Measurements from ENCODE around the gene MARS1. TPM values are rescaled to one million over a fixed set of nuclear protein-coding genes. Genes with fewer than 3 reads are reported as not detected.

MARS1 gene
- total and polyA plus RNA-seq, 2 experiments from 2014 or later: 266 to 351 TPM

DNA sequence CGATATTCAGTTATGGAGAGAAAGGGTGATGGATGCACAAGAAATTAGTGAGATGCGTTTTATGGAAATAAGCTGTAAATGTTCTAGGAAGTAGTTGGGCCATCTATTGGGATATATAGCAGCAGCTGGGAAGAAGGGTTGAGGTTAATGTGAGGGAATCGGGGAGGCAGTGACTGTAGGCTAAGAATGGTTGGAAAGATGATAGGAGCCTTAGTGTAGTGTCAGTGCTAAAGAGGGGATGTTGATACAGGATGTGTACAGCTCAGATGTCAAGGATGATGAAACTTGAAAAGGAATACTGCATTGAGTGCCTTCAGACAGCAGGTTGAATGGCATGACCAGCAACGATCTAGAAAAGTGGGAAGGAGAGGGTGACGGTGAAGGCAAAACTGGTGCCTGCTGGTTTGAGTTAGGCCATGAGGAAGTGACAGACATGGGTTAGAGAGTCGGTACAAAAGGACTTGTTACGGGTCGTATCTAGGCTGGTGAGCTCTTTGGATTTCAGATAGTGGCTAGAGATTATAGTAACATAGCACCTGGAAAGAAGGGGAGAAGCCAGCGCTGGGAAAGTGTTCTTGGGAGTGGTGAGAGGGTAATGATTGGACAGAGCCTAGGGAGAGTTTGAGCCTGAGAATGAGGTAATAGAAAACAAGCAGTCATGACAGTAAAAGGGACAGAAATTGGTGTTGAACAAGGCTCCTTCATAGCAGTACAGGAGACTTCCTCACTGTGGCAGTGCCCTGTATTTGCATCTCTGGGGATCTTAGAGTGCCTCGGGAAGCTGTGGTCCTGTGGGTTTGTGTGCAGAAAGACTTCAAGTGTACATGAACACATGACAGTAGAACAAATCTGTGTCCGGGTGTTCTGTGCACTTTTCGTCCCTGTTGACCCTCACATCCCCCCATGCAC, 9.6 kb downstream of the MARS1 start (continued):
- TF ChIP-seq, protein P1, sequence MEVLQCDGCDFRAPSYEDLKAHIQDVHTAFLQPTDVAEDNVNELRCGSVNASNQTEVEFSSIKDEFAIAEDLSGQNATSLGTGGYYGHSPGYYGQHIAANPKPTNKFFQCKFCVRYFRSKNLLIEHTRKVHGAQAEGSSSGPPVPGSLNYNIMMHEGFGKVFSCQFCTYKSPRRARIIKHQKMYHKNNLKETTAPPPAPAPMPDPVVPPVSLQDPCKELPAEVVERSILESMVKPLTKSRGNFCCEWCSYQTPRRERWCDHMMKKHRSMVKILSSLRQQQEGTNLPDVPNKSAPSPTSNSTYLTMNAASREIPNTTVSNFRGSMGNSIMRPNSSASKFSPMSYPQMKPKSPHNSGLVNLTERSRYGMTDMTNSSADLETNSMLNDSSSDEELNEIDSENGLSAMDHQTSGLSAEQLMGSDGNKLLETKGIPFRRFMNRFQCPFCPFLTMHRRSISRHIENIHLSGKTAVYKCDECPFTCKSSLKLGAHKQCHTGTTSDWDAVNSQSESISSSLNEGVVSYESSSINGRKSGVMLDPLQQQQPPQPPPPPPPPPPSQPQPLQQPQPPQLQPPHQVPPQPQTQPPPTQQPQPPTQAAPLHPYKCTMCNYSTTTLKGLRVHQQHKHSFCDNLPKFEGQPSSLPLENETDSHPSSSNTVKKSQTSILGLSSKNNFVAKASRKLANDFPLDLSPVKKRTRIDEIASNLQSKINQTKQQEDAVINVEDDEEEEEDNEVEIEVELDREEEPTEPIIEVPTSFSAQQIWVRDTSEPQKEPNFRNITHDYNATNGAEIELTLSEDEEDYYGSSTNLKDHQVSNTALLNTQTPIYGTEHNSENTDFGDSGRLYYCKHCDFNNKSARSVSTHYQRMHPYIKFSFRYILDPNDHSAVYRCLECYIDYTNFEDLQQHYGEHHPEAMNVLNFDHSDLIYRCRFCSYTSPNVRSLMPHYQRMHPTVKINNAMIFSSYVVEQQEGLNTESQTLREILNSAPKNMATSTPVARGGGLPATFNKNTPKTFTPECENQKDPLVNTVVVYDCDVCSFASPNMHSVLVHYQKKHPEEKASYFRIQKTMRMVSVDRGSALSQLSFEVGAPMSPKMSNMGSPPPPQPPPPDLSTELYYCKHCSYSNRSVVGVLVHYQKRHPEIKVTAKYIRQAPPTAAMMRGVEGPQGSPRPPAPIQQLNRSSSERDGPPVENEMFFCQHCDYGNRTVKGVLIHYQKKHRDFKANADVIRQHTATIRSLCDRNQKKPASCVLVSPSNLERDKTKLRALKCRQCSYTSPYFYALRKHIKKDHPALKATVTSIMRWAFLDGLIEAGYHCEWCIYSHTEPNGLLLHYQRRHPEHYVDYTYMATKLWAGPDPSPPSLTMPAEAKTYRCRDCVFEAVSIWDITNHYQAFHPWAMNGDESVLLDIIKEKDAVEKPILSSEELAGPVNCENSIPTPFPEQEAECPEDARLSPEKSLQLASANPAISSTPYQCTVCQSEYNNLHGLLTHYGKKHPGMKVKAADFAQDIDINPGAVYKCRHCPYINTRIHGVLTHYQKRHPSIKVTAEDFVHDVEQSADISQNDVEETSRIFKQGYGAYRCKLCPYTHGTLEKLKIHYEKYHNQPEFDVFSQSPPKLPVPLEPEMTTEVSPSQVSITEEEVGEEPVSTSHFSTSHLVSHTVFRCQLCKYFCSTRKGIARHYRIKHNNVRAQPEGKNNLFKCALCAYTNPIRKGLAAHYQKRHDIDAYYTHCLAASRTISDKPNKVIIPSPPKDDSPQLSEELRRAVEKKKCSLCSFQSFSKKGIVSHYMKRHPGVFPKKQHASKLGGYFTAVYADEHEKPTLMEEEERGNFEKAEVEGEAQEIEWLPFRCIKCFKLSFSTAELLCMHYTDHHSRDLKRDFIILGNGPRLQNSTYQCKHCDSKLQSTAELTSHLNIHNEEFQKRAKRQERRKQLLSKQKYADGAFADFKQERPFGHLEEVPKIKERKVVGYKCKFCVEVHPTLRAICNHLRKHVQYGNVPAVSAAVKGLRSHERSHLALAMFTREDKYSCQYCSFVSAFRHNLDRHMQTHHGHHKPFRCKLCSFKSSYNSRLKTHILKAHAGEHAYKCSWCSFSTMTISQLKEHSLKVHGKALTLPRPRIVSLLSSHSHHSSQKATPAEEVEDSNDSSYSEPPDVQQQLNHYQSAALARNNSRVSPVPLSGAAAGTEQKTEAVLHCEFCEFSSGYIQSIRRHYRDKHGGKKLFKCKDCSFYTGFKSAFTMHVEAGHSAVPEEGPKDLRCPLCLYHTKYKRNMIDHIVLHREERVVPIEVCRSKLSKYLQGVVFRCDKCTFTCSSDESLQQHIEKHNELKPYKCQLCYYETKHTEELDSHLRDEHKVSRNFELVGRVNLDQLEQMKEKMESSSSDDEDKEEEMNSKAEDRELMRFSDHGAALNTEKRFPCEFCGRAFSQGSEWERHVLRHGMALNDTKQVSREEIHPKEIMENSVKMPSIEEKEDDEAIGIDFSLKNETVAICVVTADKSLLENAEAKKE (CRISPR knock-in tag; IDR thresholded peaks at IDR 0.05): no peak
- TF ChIP-seq POLR2AphosphoS5 (IDR thresholded peaks at IDR 0.05; ENCODE audit: low read depth) (no peak), STAT1 (IDR thresholded peaks at IDR 0.05; ENCODE audit: unreplicated experiment) (no peak), EZH2 (IDR thresholded peaks at IDR 0.05; ENCODE audit: low read depth, unreplicated experiment) (no peak), EZH2phosphoT487 (IDR thresholded peaks at IDR 0.05; ENCODE audit: unreplicated experiment) (no peak), CREB1 (CRISPR knock-in tag; IDR thresholded peaks at IDR 0.05; ENCODE audit: low read depth) (no peak)
- TF ChIP-seq, protein P2, sequence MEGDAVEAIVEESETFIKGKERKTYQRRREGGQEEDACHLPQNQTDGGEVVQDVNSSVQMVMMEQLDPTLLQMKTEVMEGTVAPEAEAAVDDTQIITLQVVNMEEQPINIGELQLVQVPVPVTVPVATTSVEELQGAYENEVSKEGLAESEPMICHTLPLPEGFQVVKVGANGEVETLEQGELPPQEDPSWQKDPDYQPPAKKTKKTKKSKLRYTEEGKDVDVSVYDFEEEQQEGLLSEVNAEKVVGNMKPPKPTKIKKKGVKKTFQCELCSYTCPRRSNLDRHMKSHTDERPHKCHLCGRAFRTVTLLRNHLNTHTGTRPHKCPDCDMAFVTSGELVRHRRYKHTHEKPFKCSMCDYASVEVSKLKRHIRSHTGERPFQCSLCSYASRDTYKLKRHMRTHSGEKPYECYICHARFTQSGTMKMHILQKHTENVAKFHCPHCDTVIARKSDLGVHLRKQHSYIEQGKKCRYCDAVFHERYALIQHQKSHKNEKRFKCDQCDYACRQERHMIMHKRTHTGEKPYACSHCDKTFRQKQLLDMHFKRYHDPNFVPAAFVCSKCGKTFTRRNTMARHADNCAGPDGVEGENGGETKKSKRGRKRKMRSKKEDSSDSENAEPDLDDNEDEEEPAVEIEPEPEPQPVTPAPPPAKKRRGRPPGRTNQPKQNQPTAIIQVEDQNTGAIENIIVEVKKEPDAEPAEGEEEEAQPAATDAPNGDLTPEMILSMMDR (conservative IDR thresholded peaks at IDR 0.05; ENCODE audit: low read depth in 2 of 2): no peak
- TF ChIP-seq, protein P3, sequence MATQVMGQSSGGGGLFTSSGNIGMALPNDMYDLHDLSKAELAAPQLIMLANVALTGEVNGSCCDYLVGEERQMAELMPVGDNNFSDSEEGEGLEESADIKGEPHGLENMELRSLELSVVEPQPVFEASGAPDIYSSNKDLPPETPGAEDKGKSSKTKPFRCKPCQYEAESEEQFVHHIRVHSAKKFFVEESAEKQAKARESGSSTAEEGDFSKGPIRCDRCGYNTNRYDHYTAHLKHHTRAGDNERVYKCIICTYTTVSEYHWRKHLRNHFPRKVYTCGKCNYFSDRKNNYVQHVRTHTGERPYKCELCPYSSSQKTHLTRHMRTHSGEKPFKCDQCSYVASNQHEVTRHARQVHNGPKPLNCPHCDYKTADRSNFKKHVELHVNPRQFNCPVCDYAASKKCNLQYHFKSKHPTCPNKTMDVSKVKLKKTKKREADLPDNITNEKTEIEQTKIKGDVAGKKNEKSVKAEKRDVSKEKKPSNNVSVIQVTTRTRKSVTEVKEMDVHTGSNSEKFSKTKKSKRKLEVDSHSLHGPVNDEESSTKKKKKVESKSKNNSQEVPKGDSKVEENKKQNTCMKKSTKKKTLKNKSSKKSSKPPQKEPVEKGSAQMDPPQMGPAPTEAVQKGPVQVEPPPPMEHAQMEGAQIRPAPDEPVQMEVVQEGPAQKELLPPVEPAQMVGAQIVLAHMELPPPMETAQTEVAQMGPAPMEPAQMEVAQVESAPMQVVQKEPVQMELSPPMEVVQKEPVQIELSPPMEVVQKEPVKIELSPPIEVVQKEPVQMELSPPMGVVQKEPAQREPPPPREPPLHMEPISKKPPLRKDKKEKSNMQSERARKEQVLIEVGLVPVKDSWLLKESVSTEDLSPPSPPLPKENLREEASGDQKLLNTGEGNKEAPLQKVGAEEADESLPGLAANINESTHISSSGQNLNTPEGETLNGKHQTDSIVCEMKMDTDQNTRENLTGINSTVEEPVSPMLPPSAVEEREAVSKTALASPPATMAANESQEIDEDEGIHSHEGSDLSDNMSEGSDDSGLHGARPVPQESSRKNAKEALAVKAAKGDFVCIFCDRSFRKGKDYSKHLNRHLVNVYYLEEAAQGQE (IDR thresholded peaks at IDR 0.05; ENCODE audit: unreplicated experiment): no peak
- TF ChIP-seq, protein P4, sequence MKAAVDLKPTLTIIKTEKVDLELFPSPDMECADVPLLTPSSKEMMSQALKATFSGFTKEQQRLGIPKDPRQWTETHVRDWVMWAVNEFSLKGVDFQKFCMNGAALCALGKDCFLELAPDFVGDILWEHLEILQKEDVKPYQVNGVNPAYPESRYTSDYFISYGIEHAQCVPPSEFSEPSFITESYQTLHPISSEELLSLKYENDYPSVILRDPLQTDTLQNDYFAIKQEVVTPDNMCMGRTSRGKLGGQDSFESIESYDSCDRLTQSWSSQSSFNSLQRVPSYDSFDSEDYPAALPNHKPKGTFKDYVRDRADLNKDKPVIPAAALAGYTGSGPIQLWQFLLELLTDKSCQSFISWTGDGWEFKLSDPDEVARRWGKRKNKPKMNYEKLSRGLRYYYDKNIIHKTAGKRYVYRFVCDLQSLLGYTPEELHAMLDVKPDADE (IDR thresholded peaks at IDR 0.05): no peak

Measured in GM23338 (cell line).